ENCODE data around the gene AGFG1.

- TF ChIP-seq POLR2A (IDR thresholded peaks at IDR 0.05; ENCODE audit: low read length) (no peak), GATA1 (IDR thresholded peaks at IDR 0.05; ENCODE audit: low read depth, low read length) (no peak)
These were observed 24.4 kb upstream of the AGFG1 start for GRCh38 chr2:227447606-227448005.
